HG02759 (cell line): ENCODE results near the gene LIAS.
"Not testable (repeated sequence)": the region's sequence is repeated elsewhere in the genome, so short reads cannot be mapped to it uniquely, and the experiment has no call there.

ENCODE experiments used
- ATAC-seq: cut with Tn5 transposase; IDR thresholded peaks from one replicate; pipeline ENCODE4 v1.9.1; 2021; ENCODE audit warnings: mild to moderate bottlenecking, moderate library complexity; ENCODE audit not compliant: unreplicated experiment

Gene LIAS

DNA sequence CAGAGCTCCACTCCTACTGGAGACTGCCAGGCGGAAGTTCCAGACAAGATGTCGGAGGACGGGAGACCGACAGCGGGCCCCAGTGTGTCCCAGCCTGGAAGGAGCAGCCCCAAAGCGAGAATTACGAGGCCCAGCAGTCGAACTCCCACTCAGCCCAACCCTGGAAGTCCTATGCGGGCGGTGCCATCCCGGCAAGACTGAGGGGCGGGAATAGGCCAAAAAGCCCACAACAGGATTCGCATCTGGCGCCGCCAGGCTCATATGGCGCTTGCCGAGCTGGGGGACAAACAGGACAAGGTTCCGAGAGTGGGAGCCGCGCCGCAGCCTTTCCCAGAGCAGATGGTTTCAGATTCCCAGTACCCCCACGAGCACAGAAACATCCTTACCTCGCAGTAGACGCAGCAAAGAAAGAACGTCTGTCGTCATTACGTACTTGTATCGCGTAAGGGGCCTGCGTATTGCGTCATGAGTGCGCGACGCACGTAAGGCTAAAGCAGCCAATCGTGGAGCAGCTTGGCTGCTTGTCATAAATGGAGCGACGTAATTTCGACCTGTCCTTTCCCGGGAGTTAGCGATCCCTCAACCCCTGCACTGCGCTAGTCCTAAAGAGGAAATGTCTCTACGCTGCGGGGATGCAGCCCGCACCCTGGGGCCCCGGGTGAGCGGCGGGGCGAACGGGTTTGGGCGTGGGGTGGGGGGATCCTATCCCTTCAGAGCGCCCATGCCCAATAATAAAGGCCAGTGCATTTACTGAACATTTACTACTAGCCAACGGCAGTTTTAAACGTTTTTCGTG is at the start of gene LIAS, which contains the start of gene RPL9:
Gene LIAS, plus strand, starts transcription at position 552 of the 796 bp plus-strand sequence. Its CDS starts 62 bp downstream, at position 614.
Gene RPL9, minus strand, starts transcription at position 418 of the 796 bp plus-strand sequence. CDS start 483 bp downstream, outside the sequence.
- ATAC-seq: peak; percentile 88

GRCh38 chr4:39410415-39410814 is 48.4 kb upstream of the LIAS start:
- no peak for ATAC-seq

DNA sequence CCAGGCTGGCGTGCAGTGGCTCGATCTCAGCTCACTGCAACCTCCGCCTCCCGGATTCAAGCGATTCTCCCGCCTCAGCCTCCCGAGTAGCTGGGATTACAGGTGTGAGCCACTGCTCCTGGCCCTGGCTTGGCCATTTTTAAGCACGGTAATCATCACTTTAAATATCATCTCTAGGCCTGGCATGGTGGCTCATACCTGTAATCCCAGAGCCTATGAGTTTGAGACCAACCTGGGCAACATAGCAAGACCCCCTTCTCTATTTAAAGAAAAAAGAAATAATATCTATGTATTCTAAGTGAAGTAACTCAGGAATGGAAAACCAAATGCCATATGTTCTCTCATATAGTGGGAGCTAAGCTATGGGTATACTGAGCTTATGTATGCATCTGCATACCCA is 47.3 kb upstream of the LIAS start:
- ATAC-seq: not testable (repeated sequence)

- no peak for ATAC-seq
Measured at GRCh38 chr4:39415678-39416283, 43.1 kb upstream of the LIAS start.

- ATAC-seq: no peak
Measured at GRCh38 chr4:39422247-39422646, 36.6 kb upstream of the LIAS start.

- not testable (repeated sequence) for ATAC-seq
Measured at GRCh38 chr4:39425297-39425696, 33.6 kb upstream of the LIAS start.

GRCh38 chr4:39426728-39427127 is 32.1 kb upstream of the LIAS start:
- no peak for ATAC-seq

GRCh38 chr4:39427520-39428114 is 31.2 kb upstream of the LIAS start:
- ATAC-seq: no peak

DNA sequence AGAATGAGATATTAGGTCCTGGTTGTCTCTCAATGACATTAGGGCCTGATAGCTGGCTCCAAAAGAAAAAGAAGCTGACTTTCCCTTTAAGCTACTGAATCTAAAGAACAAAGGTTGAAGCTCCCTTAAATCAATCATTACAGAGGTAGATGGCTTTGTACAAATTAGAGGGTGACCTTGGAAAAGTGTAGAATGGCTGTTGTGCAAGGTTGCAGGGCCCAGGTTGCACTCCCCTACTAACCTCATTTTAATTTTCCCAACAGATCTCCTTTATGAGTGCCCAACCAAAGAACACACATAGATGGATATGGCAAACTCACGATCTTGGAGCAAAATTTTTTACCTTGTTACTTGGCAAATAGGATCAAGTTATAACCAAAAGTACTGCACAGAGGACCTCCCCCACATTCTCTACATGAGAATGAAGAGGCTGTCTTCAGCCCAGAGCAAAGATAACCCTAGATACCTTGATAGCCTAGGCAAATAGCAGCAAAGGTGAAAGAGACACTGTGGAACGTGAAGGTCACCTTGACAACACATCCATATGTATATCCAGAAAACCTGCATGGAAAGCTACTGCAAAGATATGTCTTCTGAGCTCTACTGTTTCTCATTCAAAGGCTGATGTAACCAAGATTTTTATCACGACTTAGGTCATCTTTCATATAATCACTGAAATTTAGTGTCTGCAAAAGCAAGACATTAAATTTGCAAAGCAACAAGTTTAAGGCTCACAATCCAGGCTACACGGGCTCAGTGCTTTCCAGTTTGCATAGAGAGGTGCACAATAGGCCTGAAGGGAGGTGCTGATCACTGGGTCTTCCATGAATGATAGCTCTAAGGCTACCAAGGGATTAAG is 29.2 kb upstream of the LIAS start:
- ATAC-seq: no peak

DNA sequence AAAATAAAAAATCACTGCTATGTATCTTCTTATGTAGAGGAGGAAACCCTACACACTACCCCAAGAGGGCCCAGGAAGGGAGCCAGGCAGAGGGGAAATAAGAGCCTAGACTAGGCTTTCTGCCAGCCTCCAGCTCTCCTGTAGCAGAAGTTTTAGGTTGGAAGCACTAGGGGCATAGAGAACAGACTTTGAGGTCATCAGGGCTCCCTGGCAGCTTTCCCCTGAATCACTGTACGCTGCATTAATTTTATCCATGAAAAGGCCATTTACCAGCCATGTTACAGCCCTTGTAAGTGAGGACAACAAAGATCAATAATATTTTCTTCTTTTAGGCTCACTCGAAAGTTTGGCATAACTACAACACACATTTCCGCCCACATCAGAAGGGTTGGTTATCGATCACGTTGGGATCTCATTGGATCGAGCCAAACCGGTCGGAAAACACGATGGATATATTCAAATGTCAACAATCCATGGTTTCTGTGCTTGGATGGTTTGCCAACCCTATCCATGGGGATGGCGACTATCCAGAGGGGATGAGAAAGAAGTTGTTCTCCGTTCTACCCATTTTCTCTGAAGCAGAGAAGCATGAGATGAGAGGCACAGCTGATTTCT is 24.9 kb upstream of the LIAS start:
- no peak for ATAC-seq

- ATAC-seq: no peak
Measured at GRCh38 chr4:39435659-39436563, 22.9 kb upstream of the LIAS start.

- ATAC-seq: no peak
Measured at GRCh38 chr4:39441593-39441992, 17.3 kb upstream of the LIAS start.

DNA sequence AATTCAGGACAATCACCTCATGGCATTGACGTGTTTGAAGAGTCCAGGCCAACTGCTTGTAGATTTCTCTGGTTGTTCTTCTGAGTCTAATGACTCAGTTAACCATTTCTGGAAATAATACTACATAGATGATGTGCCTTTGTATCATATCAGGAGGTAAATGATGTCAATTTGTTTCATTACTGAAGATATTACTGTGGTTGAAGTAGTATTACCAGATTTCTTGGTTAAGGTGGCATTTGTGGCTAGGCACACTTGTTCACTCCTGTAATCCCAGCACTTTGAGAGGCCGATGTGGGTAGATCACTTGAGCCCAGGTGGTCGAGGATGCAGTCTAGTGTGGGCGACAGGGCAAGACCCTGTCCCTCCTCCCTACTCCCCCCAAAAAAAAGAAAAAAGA is 15.9 kb upstream of the LIAS start:
- ATAC-seq: no peak

DNA sequence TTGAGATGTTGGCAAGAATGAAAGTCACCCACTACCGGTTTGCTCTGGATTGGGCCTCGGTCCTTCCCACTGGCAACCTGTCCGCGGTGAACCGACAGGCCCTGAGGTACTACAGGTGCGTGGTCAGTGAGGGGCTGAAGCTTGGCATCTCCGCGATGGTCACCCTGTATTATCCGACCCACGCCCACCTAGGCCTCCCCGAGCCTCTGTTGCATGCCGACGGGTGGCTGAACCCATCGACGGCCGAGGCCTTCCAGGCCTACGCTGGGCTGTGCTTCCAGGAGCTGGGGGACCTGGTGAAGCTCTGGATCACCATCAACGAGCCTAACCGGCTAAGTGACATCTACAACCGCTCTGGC is 12.4 kb upstream of the LIAS start:
- no peak for ATAC-seq

DNA sequence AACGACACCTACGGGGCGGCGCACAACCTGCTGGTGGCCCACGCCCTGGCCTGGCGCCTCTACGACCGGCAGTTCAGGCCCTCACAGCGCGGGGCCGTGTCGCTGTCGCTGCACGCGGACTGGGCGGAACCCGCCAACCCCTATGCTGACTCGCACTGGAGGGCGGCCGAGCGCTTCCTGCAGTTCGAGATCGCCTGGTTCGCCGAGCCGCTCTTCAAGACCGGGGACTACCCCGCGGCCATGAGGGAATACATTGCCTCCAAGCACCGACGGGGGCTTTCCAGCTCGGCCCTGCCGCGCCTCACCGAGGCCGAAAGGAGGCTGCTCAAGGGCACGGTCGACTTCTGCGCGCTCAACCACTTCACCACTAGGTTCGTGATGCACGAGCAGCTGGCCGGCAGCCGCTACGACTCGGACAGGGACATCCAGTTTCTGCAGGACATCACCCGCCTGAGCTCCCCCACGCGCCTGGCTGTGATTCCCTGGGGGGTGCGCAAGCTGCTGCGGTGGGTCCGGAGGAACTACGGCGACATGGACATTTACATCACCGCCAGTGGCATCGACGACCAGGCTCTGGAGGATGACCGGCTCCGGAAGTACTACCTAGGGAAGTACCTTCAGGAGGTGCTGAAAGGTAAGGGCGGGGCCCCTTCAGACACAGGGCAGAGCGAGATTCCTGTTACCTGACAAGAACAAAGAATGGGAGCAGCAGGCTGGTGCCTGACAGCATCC is 11.8 kb upstream of the LIAS start:
- ATAC-seq: peak; percentile 95

- no peak for ATAC-seq
Measured at GRCh38 chr4:39450618-39451017, 8.2 kb upstream of the LIAS start.

DNA sequence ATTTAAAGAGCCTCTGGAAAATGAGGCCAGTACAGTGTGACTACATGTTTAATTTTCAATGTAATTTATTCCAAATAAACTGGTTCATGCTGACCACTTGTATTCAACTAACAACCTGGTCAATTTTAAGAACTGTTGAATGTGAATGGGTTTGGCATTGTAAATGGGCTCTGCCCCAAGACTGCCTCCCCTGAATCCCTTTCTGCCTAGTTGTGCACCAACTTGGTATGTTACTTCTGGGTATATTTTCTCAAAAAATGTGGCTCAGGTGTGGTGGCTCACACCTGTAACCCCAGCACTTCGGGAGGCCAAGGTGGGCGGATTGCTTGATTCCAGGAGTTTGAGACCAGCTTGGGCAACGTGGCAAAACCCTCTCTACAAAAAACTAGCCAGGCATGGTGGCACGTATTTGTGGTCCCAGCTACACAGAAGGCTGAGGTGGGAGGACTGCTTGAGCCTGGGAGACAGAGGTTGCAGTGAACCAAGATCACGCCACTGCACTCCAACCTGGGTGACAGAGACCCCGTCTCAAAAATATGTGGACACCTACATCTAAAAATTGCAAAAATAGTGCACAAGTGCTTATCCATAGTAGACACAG is 7.3 kb upstream of the LIAS start:
- no peak for ATAC-seq

GRCh38 chr4:39452153-39452859 is 6.5 kb upstream of the LIAS start:
- ATAC-seq: no peak
